Neural progenitor cell (in vitro differentiated cells): Measurements from ENCODE around the gene GGT7. TPM values are rescaled to one million over a fixed set of nuclear protein-coding genes. Genes with fewer than 3 reads are reported as not detected.
"Not testable (repeated sequence)": the region's sequence is repeated elsewhere in the genome, so short reads cannot be mapped to it uniquely, and the experiment has no call there.

Experiments used
- DNase-seq: peaks from one replicate; pipeline ENCODE4 v3.0.0-alpha.2; 2016; ENCODE audit warnings: low spot score
- H2AFZ ChIP-seq: fragments of 200-600 bp; sonication (generic); replicated peaks from 2 replicates; pipeline ENCODE4 v1.6.1; 2016; ENCODE audit warnings: antibody characterized with exemption
- H3F3A ChIP-seq: fragments of 200-600 bp; sonication (generic); 2 replicates; pipeline ENCODE4 v1.6.1; 2016; ENCODE audit warnings: antibody characterized with exemption, low read depth
- H3K27ac ChIP-seq: fragments of 200-600 bp; sonication (generic); 2 replicates; pipeline ENCODE4 v1.5.1; 2016; ENCODE audit warnings: mild to moderate bottlenecking
- H3K27me3 ChIP-seq: fragments of 200-600 bp; sonication (generic); 2 replicates; pipeline ENCODE4 v1.6.1; 2016; ENCODE audit warnings: mild to moderate bottlenecking, moderate library complexity
- H3K36me3 ChIP-seq: fragments of 200-600 bp; sonication (generic); 2 replicates; pipeline ENCODE4 v1.5.1; 2016
- H3K4me1 ChIP-seq: fragments of 200-600 bp; sonication (generic); 2 replicates; pipeline ENCODE4 v1.6.1; 2016; ENCODE audit warnings: mixed run types
- H3K4me2 ChIP-seq: fragments of 200-600 bp; sonication (generic); 2 replicates; pipeline ENCODE4 v1.6.1; 2016
- H3K4me3 ChIP-seq: fragments of 200-600 bp; sonication (generic); 2 replicates; pipeline ENCODE4 v1.5.1; 2016
- H3K79me2 ChIP-seq: fragments of 200-600 bp; sonication (generic); 2 replicates; pipeline ENCODE4 v1.6.1; 2016; ENCODE audit warnings: low read depth
- H3K9ac ChIP-seq: fragments of 200-600 bp; sonication (generic); 2 replicates; pipeline ENCODE4 v1.6.1; 2016
- H3K9me3 ChIP-seq: fragments of 200-600 bp; sonication (generic); 2 replicates; pipeline ENCODE4 v1.5.1; 2016; ENCODE audit warnings: low read depth
- H4K20me1 ChIP-seq: fragments of 200-600 bp; sonication (generic); 2 replicates; pipeline ENCODE4 v1.6.1; 2016; ENCODE audit warnings: low read depth
- H3K27ac Mint-ChIP-seq: 3 replicates; pipeline ENCODE4 v1.8.0; 2021; ENCODE audit warnings: mixed read lengths
- H3K27me3 Mint-ChIP-seq: 2 replicates; pipeline ENCODE4 v1.8.0; 2022; ENCODE audit warnings: low read depth, mild to moderate bottlenecking, inconsistent platforms, moderate library complexity, mixed read lengths; ENCODE audit not compliant: insufficient read depth
- H3K36me3 Mint-ChIP-seq: 3 replicates; pipeline ENCODE4 v1.8.0; 2021; ENCODE audit warnings: mixed read lengths
- H3K4me1 Mint-ChIP-seq: 3 replicates; pipeline ENCODE4 v1.8.0; 2021; ENCODE audit warnings: mixed read lengths
- H3K4me3 Mint-ChIP-seq: 3 replicates; pipeline ENCODE4 v1.8.0; 2021; ENCODE audit warnings: mild to moderate bottlenecking, moderate library complexity, mixed read lengths
- H3K9me3 Mint-ChIP-seq: 3 replicates; pipeline ENCODE4 v1.8.0; 2020; ENCODE audit warnings: mixed read lengths
- EZH2 ChIP-seq: fragments of 200-600 bp; sonication (generic); IDR thresholded peaks from 2 replicates; pipeline ENCODE4 v1.6.1; 2017; ENCODE audit warnings: antibody characterized with exemption, mild to moderate bottlenecking, moderate library complexity
- EZH2phosphoT487 ChIP-seq: fragments of 200-600 bp; sonication (generic); IDR thresholded peaks from 2 replicates; pipeline ENCODE4 v1.6.1; 2017; ENCODE audit warnings: antibody characterized with exemption
- total RNA-seq: library from RNA; depleted of rRNA; stranded (reverse); fragments of >200 nt; gene quantifications from 2 replicates; pipeline ENCODE4 v1.2.3, GENCODE V29; 2015; ENCODE audit warnings: low replicate concordance
- TF ChIP-seq, protein P1 (sequence below): fragments of 200-600 bp; sonication (generic); IDR thresholded peaks from 2 replicates; pipeline ENCODE4 v1.5.1; 2017; ENCODE audit warnings: antibody characterized with exemption, mild to moderate bottlenecking

The GGT7 gene
- total RNA-seq, 1 donor from 2014 or later = 9.1 TPM

DNA sequence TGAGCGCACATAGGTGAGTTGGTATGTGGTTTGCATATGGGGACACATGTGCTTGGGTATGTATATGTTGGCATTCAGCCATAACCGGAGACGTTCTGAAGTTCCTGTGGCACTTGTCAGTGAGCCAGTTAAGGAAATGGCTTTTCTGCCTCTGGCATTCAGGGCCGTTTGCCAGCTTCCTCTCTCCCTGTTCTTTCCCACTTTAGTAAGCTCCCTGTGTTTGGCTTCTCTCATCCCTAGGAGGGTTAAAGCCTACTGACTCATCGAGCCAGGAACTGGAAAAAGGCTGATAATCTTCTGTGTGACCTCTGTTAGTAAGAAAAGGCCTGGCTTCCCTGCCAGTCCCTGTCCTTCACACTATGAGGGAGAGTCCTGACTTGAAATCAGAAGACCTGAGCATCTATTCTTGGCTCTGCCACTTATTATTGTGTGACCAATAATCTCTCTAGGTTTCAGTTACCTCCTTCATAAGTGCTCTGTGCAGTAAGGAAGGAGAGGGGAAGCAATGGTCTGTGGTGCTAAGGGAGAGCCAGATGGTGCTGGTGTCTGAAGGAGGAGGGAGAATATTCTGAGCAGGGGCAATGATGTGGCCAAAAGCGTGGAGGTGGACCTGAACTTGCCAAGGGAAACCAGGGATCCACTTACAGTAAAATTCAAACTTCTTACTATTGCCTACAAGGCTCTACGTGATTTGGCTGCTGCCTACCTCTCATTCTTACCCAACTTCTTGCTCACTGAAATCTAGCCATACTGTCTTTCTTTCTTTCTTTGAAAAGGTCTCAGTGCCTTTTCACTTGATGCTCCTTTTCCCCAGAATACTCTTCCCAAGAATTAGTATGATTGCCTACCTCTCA lies 35.2 kb upstream of the GGT7 start:
- peak overlapping the region; percentile 65 for H3K27ac Mint-ChIP-seq
- Histone ChIP-seq H3K27ac (no peak overlapping the region), H3K79me2 (no peaks in the 10 kb centered on the region), H3K4me1 (no peaks in the 10 kb centered on the region), H2AFZ (no peak overlapping the region), H3F3A (no peaks in the 10 kb centered on the region), H3K27me3 (no peaks in the 10 kb centered on the region), H3K9me3 (no peaks in the 10 kb centered on the region), H3K4me2 (no peak overlapping the region), H3K4me3 (no peak overlapping the region), H4K20me1 (no peaks in the 10 kb centered on the region), H3K9ac (no peak overlapping the region), H3K36me3 (no peaks in the 10 kb centered on the region)
- DNase-seq = peak; percentile 17
- H3K9me3 Mint-ChIP-seq = no peaks in the 10 kb centered on the region
- peaks cover 2% of the 10 kb centered on the region for H3K36me3 Mint-ChIP-seq
- no peak overlapping the region for H3K4me3 Mint-ChIP-seq
- H3K27me3 Mint-ChIP-seq = peaks cover 4% of the 10 kb centered on the region
- TF ChIP-seq, protein P1, sequence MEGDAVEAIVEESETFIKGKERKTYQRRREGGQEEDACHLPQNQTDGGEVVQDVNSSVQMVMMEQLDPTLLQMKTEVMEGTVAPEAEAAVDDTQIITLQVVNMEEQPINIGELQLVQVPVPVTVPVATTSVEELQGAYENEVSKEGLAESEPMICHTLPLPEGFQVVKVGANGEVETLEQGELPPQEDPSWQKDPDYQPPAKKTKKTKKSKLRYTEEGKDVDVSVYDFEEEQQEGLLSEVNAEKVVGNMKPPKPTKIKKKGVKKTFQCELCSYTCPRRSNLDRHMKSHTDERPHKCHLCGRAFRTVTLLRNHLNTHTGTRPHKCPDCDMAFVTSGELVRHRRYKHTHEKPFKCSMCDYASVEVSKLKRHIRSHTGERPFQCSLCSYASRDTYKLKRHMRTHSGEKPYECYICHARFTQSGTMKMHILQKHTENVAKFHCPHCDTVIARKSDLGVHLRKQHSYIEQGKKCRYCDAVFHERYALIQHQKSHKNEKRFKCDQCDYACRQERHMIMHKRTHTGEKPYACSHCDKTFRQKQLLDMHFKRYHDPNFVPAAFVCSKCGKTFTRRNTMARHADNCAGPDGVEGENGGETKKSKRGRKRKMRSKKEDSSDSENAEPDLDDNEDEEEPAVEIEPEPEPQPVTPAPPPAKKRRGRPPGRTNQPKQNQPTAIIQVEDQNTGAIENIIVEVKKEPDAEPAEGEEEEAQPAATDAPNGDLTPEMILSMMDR = no peak
- no peak for TF ChIP-seq EZH2
- TF ChIP-seq EZH2phosphoT487 = no peak
- H3K4me1 Mint-ChIP-seq = peaks cover 2% of the 10 kb centered on the region

DNA sequence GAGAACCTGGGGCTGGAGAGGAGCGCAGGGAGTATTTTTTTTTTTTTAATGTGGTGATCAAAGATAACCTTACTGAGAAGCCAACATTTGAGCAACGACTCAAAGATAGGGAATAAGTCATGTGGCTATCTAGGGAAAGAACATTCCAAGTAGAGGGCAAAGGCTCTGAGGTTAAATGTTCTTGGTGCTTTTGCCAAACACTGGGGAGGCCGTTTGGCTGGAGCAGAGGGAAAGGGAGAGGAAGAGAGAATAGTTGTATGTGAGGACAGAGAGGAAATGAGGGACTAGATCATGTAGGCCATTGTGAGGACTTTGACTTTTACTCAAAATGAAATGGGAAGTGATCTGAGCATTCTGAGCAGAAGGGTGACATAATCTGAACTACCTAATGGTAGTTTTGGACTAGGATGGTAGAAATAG lies 31.6 kb upstream of the GGT7 start:
- H3K4me3 ChIP-seq = no peak overlapping the region
- no peak overlapping the region for H3K27ac ChIP-seq
- H3K27me3 ChIP-seq = no peaks in the 10 kb centered on the region
- no peak overlapping the region for H2AFZ ChIP-seq
- no peaks in the 10 kb centered on the region for H3K9me3 Mint-ChIP-seq
- TF ChIP-seq EZH2 = no peak
- TF ChIP-seq, protein P1 = no peak
- no peak for TF ChIP-seq EZH2phosphoT487
- no peaks in the 10 kb centered on the region for H3K9me3 ChIP-seq
- H3K27ac Mint-ChIP-seq = no peak overlapping the region
- H4K20me1 ChIP-seq = no peaks in the 10 kb centered on the region
- peaks cover 2% of the 10 kb centered on the region for H3K4me1 Mint-ChIP-seq
- no peak overlapping the region for H3K4me2 ChIP-seq
- no peak overlapping the region for H3K4me3 Mint-ChIP-seq
- H3K27me3 Mint-ChIP-seq = peaks cover 2% of the 10 kb centered on the region
- no peaks in the 10 kb centered on the region for H3K79me2 ChIP-seq
- no peak for DNase-seq
- H3F3A ChIP-seq = no peaks in the 10 kb centered on the region
- no peak overlapping the region for H3K9ac ChIP-seq
- no peaks in the 10 kb centered on the region for H3K36me3 ChIP-seq
- peaks cover 9% of the 10 kb centered on the region for H3K36me3 Mint-ChIP-seq
- no peaks in the 10 kb centered on the region for H3K4me1 ChIP-seq

DNA sequence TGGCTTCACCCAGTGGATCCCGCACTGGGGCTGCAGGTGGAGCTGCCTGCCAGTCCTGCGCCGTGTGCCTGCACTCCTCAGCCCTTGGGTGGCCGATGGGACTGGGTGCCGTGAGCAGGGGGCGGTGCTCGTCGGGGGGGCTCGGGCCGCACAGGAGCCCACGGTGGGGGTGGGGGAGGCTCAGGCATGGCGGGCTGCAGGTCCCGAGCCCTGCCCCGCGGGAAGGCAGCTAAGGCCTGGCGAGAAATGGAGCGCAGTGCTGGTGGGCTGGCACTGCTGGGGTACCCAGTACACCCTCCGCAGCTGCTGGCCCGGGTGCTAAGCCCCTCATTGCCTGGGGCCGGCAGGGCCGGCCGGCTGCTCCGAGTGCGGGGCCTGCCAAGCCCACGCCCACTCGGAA lies 26.1 kb upstream of the GGT7 start:
- H3K27me3 Mint-ChIP-seq, H3K4me1 ChIP-seq, H3F3A ChIP-seq, H3K4me3 ChIP-seq, H3K4me3 Mint-ChIP-seq, H4K20me1 ChIP-seq, H3K27ac Mint-ChIP-seq, H3K9me3 Mint-ChIP-seq, H3K4me2 ChIP-seq, H3K4me1 Mint-ChIP-seq, H3K27ac ChIP-seq, DNase-seq, H2AFZ ChIP-seq, H3K9me3 ChIP-seq, H3K79me2 ChIP-seq, H3K36me3 ChIP-seq, H3K9ac ChIP-seq, H3K27me3 ChIP-seq: not testable (repeated sequence)
- peaks cover 17% of the 10 kb centered on the region for H3K36me3 Mint-ChIP-seq

DNA sequence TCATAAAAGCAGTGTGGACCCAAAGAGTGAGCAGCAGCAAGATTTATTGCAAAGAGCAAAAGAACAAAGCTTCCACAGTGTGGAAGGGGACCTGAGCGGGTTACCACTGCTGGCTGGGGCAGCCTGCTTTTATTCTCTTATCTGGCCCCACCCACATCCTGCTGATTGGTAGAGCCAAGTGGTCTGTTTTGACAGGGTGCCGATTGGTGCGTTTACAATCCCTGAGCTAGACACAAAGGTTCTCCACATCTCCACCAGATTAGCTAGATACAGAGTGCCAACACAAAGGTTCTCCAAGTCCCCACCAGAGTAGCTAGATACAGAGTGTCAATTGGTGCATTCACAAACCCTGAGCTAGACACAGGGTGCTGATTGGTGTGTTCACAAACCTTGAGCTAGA lies 25.5 kb upstream of the GGT7 start:
- not testable (repeated sequence) for H3K9ac ChIP-seq, H3K9me3 Mint-ChIP-seq, DNase-seq, H3K4me1 Mint-ChIP-seq, H3K4me3 Mint-ChIP-seq, H3K4me2 ChIP-seq, H2AFZ ChIP-seq, H3K4me3 ChIP-seq, H4K20me1 ChIP-seq, H3K36me3 ChIP-seq, H3K4me1 ChIP-seq, H3K27ac ChIP-seq, H3K27me3 ChIP-seq, H3K27me3 Mint-ChIP-seq, H3K79me2 ChIP-seq, H3F3A ChIP-seq, H3K9me3 ChIP-seq
- H3K36me3 Mint-ChIP-seq = peaks cover 17% of the 10 kb centered on the region
- H3K27ac Mint-ChIP-seq = peak overlapping the region; percentile 12
